ENCODE data around the gene VIPR2. TPM values are rescaled to one million over a fixed set of nuclear protein-coding genes. Genes with fewer than 3 reads are reported as not detected.

Gene VIPR2, protein sequence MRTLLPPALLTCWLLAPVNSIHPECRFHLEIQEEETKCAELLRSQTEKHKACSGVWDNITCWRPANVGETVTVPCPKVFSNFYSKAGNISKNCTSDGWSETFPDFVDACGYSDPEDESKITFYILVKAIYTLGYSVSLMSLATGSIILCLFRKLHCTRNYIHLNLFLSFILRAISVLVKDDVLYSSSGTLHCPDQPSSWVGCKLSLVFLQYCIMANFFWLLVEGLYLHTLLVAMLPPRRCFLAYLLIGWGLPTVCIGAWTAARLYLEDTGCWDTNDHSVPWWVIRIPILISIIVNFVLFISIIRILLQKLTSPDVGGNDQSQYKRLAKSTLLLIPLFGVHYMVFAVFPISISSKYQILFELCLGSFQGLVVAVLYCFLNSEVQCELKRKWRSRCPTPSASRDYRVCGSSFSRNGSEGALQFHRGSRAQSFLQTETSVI
- 1.1 TPM in 2 replicates for polyA plus RNA-seq (2013)

DNA sequence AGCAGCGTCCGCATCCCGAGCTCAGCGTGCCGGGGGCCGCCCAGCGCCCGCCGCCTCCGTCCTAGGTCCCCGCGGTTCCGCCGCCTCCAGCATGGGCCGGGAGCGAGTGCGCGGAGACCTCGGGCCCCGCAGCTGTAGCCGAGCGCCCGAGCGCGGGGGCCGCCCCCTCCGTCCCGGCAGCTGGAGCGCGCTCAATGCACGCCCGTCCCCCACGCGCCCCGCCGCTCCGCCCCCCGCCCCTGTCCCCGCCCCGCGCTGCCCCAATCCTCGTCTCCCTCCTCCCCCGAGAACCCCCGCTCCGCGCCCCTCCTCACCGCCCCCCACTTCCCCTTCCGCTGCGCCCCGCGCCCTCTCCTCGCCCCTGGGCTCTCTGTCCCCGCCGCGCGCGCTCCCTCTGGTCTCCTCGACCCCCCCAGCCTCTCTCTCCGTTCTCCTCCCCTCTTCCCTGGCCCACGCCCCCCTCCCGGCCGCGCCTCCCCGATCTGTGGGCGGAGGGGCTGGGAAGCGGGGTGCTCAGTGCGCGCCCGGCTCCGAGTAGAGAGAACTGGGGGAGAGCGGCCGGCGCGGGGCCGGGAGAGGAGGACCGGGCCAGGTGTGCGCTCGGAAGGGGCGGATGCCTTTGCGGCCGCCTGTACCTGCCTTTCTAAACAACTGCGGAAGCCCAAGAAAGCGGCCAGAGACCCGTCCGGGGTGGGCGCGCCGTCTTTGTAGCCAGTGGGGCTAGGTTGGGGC lies at the start of gene VIPR2:
TSS of gene VIPR2 (minus strand) at position 110 of the 732 bp plus-strand sequence. CDS start at position 14, 96 bp downstream.
- Histone ChIP-seq H3K36me3 (ENCODE audit: control insufficient read depth in 1 of 2, insufficient read depth in 2 of 2, low read length in 2 of 2) (no peaks in the 10 kb centered on the region), H2BK5ac (ENCODE audit: low read depth, low read length, poor library complexity) (no peak within 1 kb of the TSS), H3K4ac (ENCODE audit: low read depth, low read length) (no peak within 1 kb of the TSS), H4K91ac (ENCODE audit: low read depth, low read length) (no peak within 1 kb of the TSS), H3K27ac (ENCODE audit: low read depth, low read length) (no peak within 1 kb of the TSS), H3K9me3 (ENCODE audit: insufficient read depth, low read depth, low read length) (peaks cover 8% of the 10 kb centered on the region), H3K18ac (ENCODE audit: low read length) (no peak within 1 kb of the TSS), H3K79me1 (ENCODE audit: low read length) (no peaks in the 10 kb centered on the region), H3K4me1 (ENCODE audit: control insufficient read depth in 1 of 2, insufficient read depth in 2 of 2, low read length in 2 of 2) (peaks cover 10 to 15% of the 10 kb centered on the region in 2 experiments), H3K14ac (ENCODE audit: low read length) (no peak within 1 kb of the TSS), H3K9ac (ENCODE audit: low read length) (no peak within 1 kb of the TSS), H4K12ac (ENCODE audit: low read depth, low read length) (no peak within 1 kb of the TSS), H3K23ac (ENCODE audit: low read length) (no peak within 1 kb of the TSS), H4K8ac (ENCODE audit: low read depth, low read length) (no peak within 1 kb of the TSS), H2AK5ac (ENCODE audit: low read length) (no peak within 1 kb of the TSS), H3K27me3 (ENCODE audit: insufficient read depth, low read length) (peaks cover 17% of the 10 kb centered on the region), H3K79me2 (ENCODE audit: control insufficient read depth, insufficient read depth, low read length, poor library complexity) (no peaks in the 10 kb centered on the region), H2BK12ac (ENCODE audit: low read length) (no peak within 1 kb of the TSS), H2AFZ (ENCODE audit: insufficient read depth, low read length, poor library complexity) (peak within 1 kb of the TSS; percentile 54), H3K4me2 (ENCODE audit: low read length) (peak within 1 kb of the TSS; percentile 78), H3K4me3 (ENCODE audit: low read depth, low read length) (peak within 1 kb of the TSS; percentile 67), H2BK120ac (ENCODE audit: insufficient read depth, low read length, poor library complexity) (no peak within 1 kb of the TSS)
- WGBS (ENCODE audit: extremely low coverage, insufficient coverage, insufficient read length) = no CpG with 5 or more reads among the region's 88 CpGs
- DNase-seq = no peak

DNA sequence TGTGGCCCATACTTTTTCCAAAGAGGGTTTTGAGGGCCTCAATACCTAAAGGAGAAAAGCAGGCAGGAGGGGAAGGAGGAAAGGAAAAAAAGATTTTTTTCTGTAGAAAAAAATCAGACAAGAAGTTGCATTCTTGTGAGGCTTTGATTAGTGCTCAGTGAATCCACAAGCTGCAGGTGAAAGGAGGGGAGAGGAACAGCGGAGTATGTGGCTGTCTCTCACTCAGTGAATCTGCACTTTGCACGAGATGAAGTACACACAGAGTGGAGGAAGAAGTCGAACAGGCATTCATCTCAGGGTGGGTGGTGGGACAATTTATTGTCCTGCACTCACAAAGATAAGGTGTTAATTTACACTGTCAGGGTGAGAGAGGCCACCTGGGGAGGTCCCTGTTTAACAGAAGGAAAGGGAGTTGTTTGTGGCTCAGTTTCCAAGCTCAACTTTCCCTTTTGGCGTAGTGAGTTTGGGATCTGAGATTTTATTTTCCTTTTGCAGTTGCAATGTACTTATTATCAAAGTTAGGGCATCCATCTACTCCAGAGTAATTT lies 49.0 kb upstream of the VIPR2 start:
- Histone ChIP-seq H2BK12ac (ENCODE audit: low read length) (no peak overlapping the region), H2AK5ac (ENCODE audit: low read length) (no peak overlapping the region), H3K4me1 (ENCODE audit: control insufficient read depth in 1 of 2, insufficient read depth in 2 of 2, low read length in 2 of 2) (no peaks in the 10 kb centered on the region), H3K9ac (ENCODE audit: low read length) (no peak overlapping the region), H4K12ac (ENCODE audit: low read depth, low read length) (no peak overlapping the region), H3K79me2 (ENCODE audit: control insufficient read depth, insufficient read depth, low read length, poor library complexity) (no peaks in the 10 kb centered on the region), H3K4me3 (ENCODE audit: low read depth, low read length) (no peak overlapping the region), H3K79me1 (ENCODE audit: low read length) (no peaks in the 10 kb centered on the region), H2BK120ac (ENCODE audit: insufficient read depth, low read length, poor library complexity) (no peak overlapping the region), H2AFZ (ENCODE audit: insufficient read depth, low read length, poor library complexity) (no peak overlapping the region), H3K4ac (ENCODE audit: low read depth, low read length) (no peak overlapping the region), H3K27ac (ENCODE audit: low read depth, low read length) (no peak overlapping the region), H3K18ac (ENCODE audit: low read length) (no peak overlapping the region), H4K91ac (ENCODE audit: low read depth, low read length) (no peak overlapping the region), H3K23ac (ENCODE audit: low read length) (no peak overlapping the region), H3K4me2 (ENCODE audit: low read length) (no peak overlapping the region), H3K27me3 (ENCODE audit: insufficient read depth, low read length) (no peaks in the 10 kb centered on the region), H3K36me3 (ENCODE audit: control insufficient read depth in 1 of 2, insufficient read depth in 2 of 2, low read length in 2 of 2) (no peaks in the 10 kb centered on the region), H3K14ac (ENCODE audit: low read length) (no peak overlapping the region), H2BK5ac (ENCODE audit: low read depth, low read length, poor library complexity) (no peak overlapping the region), H4K8ac (ENCODE audit: low read depth, low read length) (no peak overlapping the region), H3K9me3 (ENCODE audit: insufficient read depth, low read depth, low read length) (peaks cover 26% of the 10 kb centered on the region)
- no peak for DNase-seq
- no CpG with 5 or more reads among the region's 4 CpGs for WGBS (ENCODE audit: extremely low coverage, insufficient coverage, insufficient read length)

DNA sequence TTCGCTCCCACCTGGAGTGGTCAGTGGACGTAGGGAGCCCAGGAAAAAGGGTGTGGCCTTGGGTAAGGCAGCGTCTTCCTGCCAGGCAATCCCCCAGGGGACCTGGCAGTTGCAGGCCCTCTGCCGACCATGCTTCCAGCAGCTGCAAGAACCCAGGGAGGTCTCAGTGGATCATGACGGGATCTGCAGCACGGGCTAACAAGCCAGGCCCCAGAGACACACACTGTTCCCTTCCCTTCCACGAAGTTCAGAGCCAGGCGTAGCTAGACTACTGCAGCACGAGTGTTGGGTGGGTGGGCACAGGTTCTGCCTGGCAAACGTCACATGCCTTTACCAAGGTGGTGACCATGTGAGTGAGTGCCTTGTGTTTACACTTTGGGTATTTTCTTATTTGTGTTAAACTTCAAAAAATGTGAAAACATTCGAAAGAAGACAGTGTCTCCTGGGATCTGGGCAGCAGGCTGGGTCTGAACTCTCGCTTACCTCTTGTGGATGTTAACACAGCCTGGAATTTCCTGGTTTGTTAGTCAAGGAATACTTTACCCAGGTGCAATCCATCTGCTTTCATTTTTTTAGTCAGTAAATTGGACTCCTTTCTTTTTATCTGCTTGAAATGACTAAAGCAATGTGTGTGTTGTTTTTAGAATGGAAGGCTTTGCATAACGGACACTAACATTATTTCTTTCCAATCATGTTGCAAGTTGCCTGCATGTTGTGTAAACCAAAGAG lies 48.2 kb upstream of the VIPR2 start:
- DNase-seq = peak in 1 of 2 donors; percentile 1
- no peaks in the 10 kb centered on the region for H3K4me1 ChIP-seq (ENCODE audit: control insufficient read depth in 1 of 2, insufficient read depth in 2 of 2, low read length in 2 of 2)
- no peak overlapping the region for H3K9ac ChIP-seq (ENCODE audit: low read length)
- no peaks in the 10 kb centered on the region for H3K27me3 ChIP-seq (ENCODE audit: insufficient read depth, low read length)
- no peak overlapping the region for H4K91ac ChIP-seq (ENCODE audit: low read depth, low read length)
- no peaks in the 10 kb centered on the region for H3K79me1 ChIP-seq (ENCODE audit: low read length)
- H3K14ac ChIP-seq (ENCODE audit: low read length) = no peak overlapping the region
- no peaks in the 10 kb centered on the region for H3K79me2 ChIP-seq (ENCODE audit: control insufficient read depth, insufficient read depth, low read length, poor library complexity)
- no peaks in the 10 kb centered on the region for H3K36me3 ChIP-seq (ENCODE audit: control insufficient read depth in 1 of 2, insufficient read depth in 2 of 2, low read length in 2 of 2)
- no peak overlapping the region for H3K18ac ChIP-seq (ENCODE audit: low read length)
- no peak overlapping the region for H3K27ac ChIP-seq (ENCODE audit: low read depth, low read length)
- H3K4ac ChIP-seq (ENCODE audit: low read depth, low read length) = no peak overlapping the region
- H2AK5ac ChIP-seq (ENCODE audit: low read length) = no peak overlapping the region
- H3K4me2 ChIP-seq (ENCODE audit: low read length) = no peak overlapping the region
- H4K12ac ChIP-seq (ENCODE audit: low read depth, low read length) = no peak overlapping the region
- no peak overlapping the region for H2BK120ac ChIP-seq (ENCODE audit: insufficient read depth, low read length, poor library complexity)
- peaks cover 19% of the 10 kb centered on the region for H3K9me3 ChIP-seq (ENCODE audit: insufficient read depth, low read depth, low read length)
- H2AFZ ChIP-seq (ENCODE audit: insufficient read depth, low read length, poor library complexity) = no peak overlapping the region
- H2BK5ac ChIP-seq (ENCODE audit: low read depth, low read length, poor library complexity) = no peak overlapping the region
- H3K4me3 ChIP-seq (ENCODE audit: low read depth, low read length) = no peak overlapping the region
- H3K23ac ChIP-seq (ENCODE audit: low read length) = no peak overlapping the region
- H4K8ac ChIP-seq (ENCODE audit: low read depth, low read length) = no peak overlapping the region
- H2BK12ac ChIP-seq (ENCODE audit: low read length) = no peak overlapping the region
- no CpG with 5 or more reads among the region's 13 CpGs for WGBS (ENCODE audit: extremely low coverage, insufficient coverage, insufficient read length)

DNA sequence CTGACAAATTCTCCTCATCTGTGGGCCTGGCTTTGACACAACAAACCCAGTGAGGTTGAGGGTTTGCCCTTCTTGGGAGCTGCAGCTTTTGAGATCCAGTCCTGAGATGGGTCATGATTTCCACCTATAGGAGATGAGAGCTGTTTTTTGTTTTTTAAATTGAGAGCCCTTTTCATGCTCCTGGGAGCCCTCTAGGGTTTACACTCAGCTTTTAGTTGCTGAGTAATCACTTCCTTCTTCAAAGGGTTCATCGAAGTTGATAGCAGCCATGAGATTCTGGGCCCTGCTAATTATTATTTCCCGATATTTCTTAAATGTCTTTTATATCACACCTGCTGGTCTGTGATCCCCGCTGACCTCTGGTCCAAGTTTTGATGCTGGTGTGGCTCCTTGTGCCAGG lies 47.3 kb upstream of the VIPR2 start:
- Histone ChIP-seq H2AK5ac (ENCODE audit: low read length) (no peak overlapping the region), H4K91ac (ENCODE audit: low read depth, low read length) (no peak overlapping the region), H3K4me3 (ENCODE audit: low read depth, low read length) (no peak overlapping the region), H3K9me3 (ENCODE audit: insufficient read depth, low read depth, low read length) (peaks cover 18% of the 10 kb centered on the region), H4K8ac (ENCODE audit: low read depth, low read length) (no peak overlapping the region), H3K18ac (ENCODE audit: low read length) (no peak overlapping the region), H2BK120ac (ENCODE audit: insufficient read depth, low read length, poor library complexity) (no peak overlapping the region), H3K14ac (ENCODE audit: low read length) (no peak overlapping the region), H3K36me3 (ENCODE audit: control insufficient read depth in 1 of 2, insufficient read depth in 2 of 2, low read length in 2 of 2) (no peaks in the 10 kb centered on the region), H3K79me1 (ENCODE audit: low read length) (no peaks in the 10 kb centered on the region), H3K4me2 (ENCODE audit: low read length) (no peak overlapping the region), H4K12ac (ENCODE audit: low read depth, low read length) (no peak overlapping the region), H3K4me1 (ENCODE audit: control insufficient read depth in 1 of 2, insufficient read depth in 2 of 2, low read length in 2 of 2) (no peaks in the 10 kb centered on the region), H3K23ac (ENCODE audit: low read length) (no peak overlapping the region), H3K79me2 (ENCODE audit: control insufficient read depth, insufficient read depth, low read length, poor library complexity) (no peaks in the 10 kb centered on the region), H3K27me3 (ENCODE audit: insufficient read depth, low read length) (no peaks in the 10 kb centered on the region), H3K9ac (ENCODE audit: low read length) (no peak overlapping the region), H3K4ac (ENCODE audit: low read depth, low read length) (no peak overlapping the region), H2BK5ac (ENCODE audit: low read depth, low read length, poor library complexity) (no peak overlapping the region), H2BK12ac (ENCODE audit: low read length) (no peak overlapping the region), H3K27ac (ENCODE audit: low read depth, low read length) (no peak overlapping the region), H2AFZ (ENCODE audit: insufficient read depth, low read length, poor library complexity) (no peak overlapping the region)
- no peak for DNase-seq
- no CpG with 5 or more reads among the region's 3 CpGs for WGBS (ENCODE audit: extremely low coverage, insufficient coverage, insufficient read length)

Data from trophoblast cell (in vitro differentiated cells and primary cell).